ENCODE data around the gene MROH9.

Gene MROH9

GRCh38 chr1:171052977-171053376 lies 117.6 kb downstream of the MROH9 start:
- H3K4me3 ChIP-seq (ENCODE audit: insufficient read depth in 1 of 2, low read depth in 1 of 2, low read length in 2 of 2), result no peak overlapping the region

DNA sequence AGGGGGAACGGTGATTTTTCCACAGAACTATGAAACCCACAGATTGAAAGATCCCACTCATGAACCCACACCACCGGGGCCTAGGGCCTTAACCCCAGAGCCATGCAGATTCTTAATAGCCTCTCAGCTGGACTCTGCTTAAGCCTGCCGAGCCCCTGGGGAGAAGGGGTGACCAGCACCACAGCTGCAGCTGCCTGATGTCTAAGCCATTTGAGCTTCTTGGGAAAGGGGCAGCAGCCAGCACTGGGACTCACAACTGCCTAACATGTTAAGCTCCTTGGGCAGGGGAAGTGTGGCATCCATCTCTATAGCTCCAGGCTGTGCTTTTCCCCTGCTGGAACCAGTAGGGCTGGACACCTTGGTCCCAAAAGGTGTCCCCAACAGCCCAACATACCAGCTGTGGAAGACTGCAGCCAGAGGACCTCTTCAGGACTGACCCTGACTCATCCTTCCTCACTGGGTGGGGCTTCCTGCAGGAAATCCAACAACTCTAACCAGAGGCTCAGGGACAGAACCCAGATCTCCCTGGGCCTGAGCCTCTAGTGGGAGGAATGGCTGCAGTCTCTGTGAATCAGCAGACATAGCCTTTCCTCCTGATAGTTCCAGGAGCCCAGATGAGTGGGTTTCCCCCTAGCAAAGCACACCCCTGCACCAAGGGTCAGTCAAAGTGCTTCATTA lies 120.8 kb downstream of the MROH9 start:
- 84% methylated on average over 3 of the region's 3 CpGs for WGBS
- no peaks in the 10 kb centered on the region for H3K4me1 ChIP-seq (ENCODE audit: control insufficient read depth, insufficient read depth, low read depth, low read length)

More at GRCh38 chr1:171052977-171053376, 117.6 kb downstream of the MROH9 start:
- Histone ChIP-seq H2BK120ac (ENCODE audit: low read depth, low read length) (no peak overlapping the region), H4K8ac (ENCODE audit: low read length) (no peak overlapping the region), H3K27ac (ENCODE audit: low read length, poor library complexity, severe bottlenecking) (no peak overlapping the region), H3K36me3 (ENCODE audit: control insufficient read depth in 1 of 2, insufficient read depth in 2 of 2, low read depth in 1 of 2, low read length in 2 of 2) (no peaks in the 10 kb centered on the region), H3K79me1 (replicated peaks; ENCODE audit: low read length, poor library complexity, severe bottlenecking) (no peaks in the 10 kb centered on the region), H2BK12ac (ENCODE audit: low read length in 2 of 2) (no peak overlapping the region), H3K4ac (ENCODE audit: low read depth in 1 of 2, low read length in 2 of 2) (no peak overlapping the region), H4K91ac (ENCODE audit: low read length) (no peak overlapping the region), H3K23ac (ENCODE audit: low read length in 2 of 2) (no peak overlapping the region), H3K9ac (ENCODE audit: low read length) (no peak overlapping the region), H2BK5ac (ENCODE audit: low read depth, low read length, poor library complexity, severe bottlenecking) (no peak overlapping the region), H3K4me1 (ENCODE audit: control insufficient read depth, insufficient read depth, low read depth, low read length) (no peaks in the 10 kb centered on the region), H3K9me3 (ENCODE audit: control insufficient read depth, low read length) (peaks cover 2% of the 10 kb centered on the region), H3K18ac (ENCODE audit: low read depth in 1 of 2, low read length in 2 of 2) (no peak overlapping the region), H2AFZ (ENCODE audit: low read depth, low read length) (no peak overlapping the region), H2AK5ac (ENCODE audit: low read length, severe bottlenecking) (no peak overlapping the region), H3K4me2 (ENCODE audit: low read length, poor library complexity, severe bottlenecking) (no peak overlapping the region), H3K14ac (ENCODE audit: low read length in 2 of 2) (no peak overlapping the region), H3K27me3 (ENCODE audit: control insufficient read depth in 1 of 2, insufficient read depth in 1 of 2, low read length in 2 of 2) (no peaks in the 10 kb centered on the region), H2BK15ac (ENCODE audit: low read depth, poor library complexity, severe bottlenecking) (no peak overlapping the region)
- DNase-seq, result no peak
- 90% methylated on average over 2 of the region's 2 CpGs for WGBS

GRCh38 chr1:171061425-171062143 lies 126.2 kb downstream of the MROH9 start:
- Histone ChIP-seq H3K4me3 (ENCODE audit: insufficient read depth in 1 of 2, low read depth in 1 of 2, low read length in 2 of 2) (no peak overlapping the region), H3K27me3 (ENCODE audit: control insufficient read depth in 1 of 2, insufficient read depth in 1 of 2, low read length in 2 of 2) (no peaks in the 10 kb centered on the region), H3K18ac (ENCODE audit: low read depth in 1 of 2, low read length in 2 of 2) (no peak overlapping the region), H4K91ac (ENCODE audit: low read length) (no peak overlapping the region), H4K8ac (ENCODE audit: low read length) (no peak overlapping the region), H3K4ac (ENCODE audit: low read depth in 1 of 2, low read length in 2 of 2) (no peak overlapping the region), H3K27ac (ENCODE audit: low read length, poor library complexity, severe bottlenecking) (no peak overlapping the region), H2AFZ (ENCODE audit: low read depth, low read length) (no peak overlapping the region), H2BK5ac (ENCODE audit: low read depth, low read length, poor library complexity, severe bottlenecking) (no peak overlapping the region), H2BK15ac (ENCODE audit: low read depth, poor library complexity, severe bottlenecking) (no peak overlapping the region), H3K36me3 (ENCODE audit: control insufficient read depth in 1 of 2, insufficient read depth in 2 of 2, low read depth in 1 of 2, low read length in 2 of 2) (no peaks in the 10 kb centered on the region), H2BK120ac (ENCODE audit: low read depth, low read length) (no peak overlapping the region), H3K4me1 (ENCODE audit: control insufficient read depth, insufficient read depth, low read depth, low read length) (no peaks in the 10 kb centered on the region), H3K23ac (ENCODE audit: low read length in 2 of 2) (no peak overlapping the region), H3K79me1 (replicated peaks; ENCODE audit: low read length, poor library complexity, severe bottlenecking) (no peaks in the 10 kb centered on the region), H3K9me3 (ENCODE audit: control insufficient read depth, low read length) (no peaks in the 10 kb centered on the region), H2AK5ac (ENCODE audit: low read length, severe bottlenecking) (no peak overlapping the region), H3K9ac (ENCODE audit: low read length) (no peak overlapping the region), H3K4me2 (ENCODE audit: low read length, poor library complexity, severe bottlenecking) (no peak overlapping the region), H2BK12ac (ENCODE audit: low read length in 2 of 2) (no peak overlapping the region), H3K14ac (ENCODE audit: low read length in 2 of 2) (no peak overlapping the region)
- peak; percentile 24 for DNase-seq
- no CpG with 5 or more reads among the region's 2 CpGs for WGBS

More for the DNA sequence above, 120.8 kb downstream of the MROH9 start:
- H2BK15ac ChIP-seq (ENCODE audit: low read depth, poor library complexity, severe bottlenecking), result no peak overlapping the region
- no peak overlapping the region for H3K9ac ChIP-seq (ENCODE audit: low read length)
- H3K23ac ChIP-seq (ENCODE audit: low read length in 2 of 2), result no peak overlapping the region
- H4K91ac ChIP-seq (ENCODE audit: low read length), result no peak overlapping the region
- no peak overlapping the region for H2BK120ac ChIP-seq (ENCODE audit: low read depth, low read length)
- H3K4ac ChIP-seq (ENCODE audit: low read depth in 1 of 2, low read length in 2 of 2), result no peak overlapping the region
- H3K9me3 ChIP-seq (ENCODE audit: control insufficient read depth, low read length), result no peaks in the 10 kb centered on the region
- H2BK5ac ChIP-seq (ENCODE audit: low read depth, low read length, poor library complexity, severe bottlenecking), result no peak overlapping the region
- H2BK12ac ChIP-seq (ENCODE audit: low read length in 2 of 2), result no peak overlapping the region
- no peak overlapping the region for H3K14ac ChIP-seq (ENCODE audit: low read length in 2 of 2)
- no peaks in the 10 kb centered on the region for H3K36me3 ChIP-seq (ENCODE audit: control insufficient read depth in 1 of 2, insufficient read depth in 2 of 2, low read depth in 1 of 2, low read length in 2 of 2)
- no peak overlapping the region for H2AK5ac ChIP-seq (ENCODE audit: low read length, severe bottlenecking)
- no peak overlapping the region for H2AFZ ChIP-seq (ENCODE audit: low read depth, low read length)
- no peak overlapping the region for H4K8ac ChIP-seq (ENCODE audit: low read length)
- no peak overlapping the region for H3K4me2 ChIP-seq (ENCODE audit: low read length, poor library complexity, severe bottlenecking)
- no peak overlapping the region for H3K27ac ChIP-seq (ENCODE audit: low read length, poor library complexity, severe bottlenecking)
- no peak overlapping the region for H3K18ac ChIP-seq (ENCODE audit: low read depth in 1 of 2, low read length in 2 of 2)
- H3K27me3 ChIP-seq (ENCODE audit: control insufficient read depth in 1 of 2, insufficient read depth in 1 of 2, low read length in 2 of 2), result no peaks in the 10 kb centered on the region
- H3K4me3 ChIP-seq (ENCODE audit: insufficient read depth in 1 of 2, low read depth in 1 of 2, low read length in 2 of 2), result no peak overlapping the region
- DNase-seq, result no peak
- no peaks in the 10 kb centered on the region for H3K79me1 ChIP-seq (replicated peaks; ENCODE audit: low read length, poor library complexity, severe bottlenecking)

DNA sequence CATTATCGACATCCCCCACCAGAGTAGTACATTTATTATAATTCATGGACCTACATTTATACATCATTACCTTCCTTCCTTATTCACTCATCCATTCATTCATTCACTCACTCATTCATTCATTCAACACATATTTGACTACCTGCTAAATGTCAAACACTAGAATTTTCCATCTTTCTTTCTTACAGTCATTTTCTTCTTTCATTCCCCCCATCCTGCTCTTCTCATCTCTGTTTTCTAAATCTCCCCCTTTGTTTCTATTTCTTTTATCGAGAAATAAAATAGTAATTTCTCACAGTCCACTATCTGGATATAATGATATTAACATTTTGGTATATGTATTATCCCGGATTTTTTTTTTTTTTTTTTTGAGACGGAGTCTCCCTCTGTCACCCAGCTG lies 127.6 kb downstream of the MROH9 start:
- Histone ChIP-seq H3K4me3 (ENCODE audit: insufficient read depth in 1 of 2, low read depth in 1 of 2, low read length in 2 of 2) (no peak overlapping the region), H3K4ac (ENCODE audit: low read depth in 1 of 2, low read length in 2 of 2) (no peak overlapping the region), H3K4me2 (ENCODE audit: low read length, poor library complexity, severe bottlenecking) (no peak overlapping the region), H3K9me3 (ENCODE audit: control insufficient read depth, low read length) (no peaks in the 10 kb centered on the region), H2BK120ac (ENCODE audit: low read depth, low read length) (no peak overlapping the region), H3K27me3 (ENCODE audit: control insufficient read depth in 1 of 2, insufficient read depth in 1 of 2, low read length in 2 of 2) (no peaks in the 10 kb centered on the region), H3K23ac (ENCODE audit: low read length in 2 of 2) (no peak overlapping the region), H3K4me1 (ENCODE audit: control insufficient read depth, insufficient read depth, low read depth, low read length) (no peaks in the 10 kb centered on the region), H3K9ac (ENCODE audit: low read length) (no peak overlapping the region), H2BK12ac (ENCODE audit: low read length in 2 of 2) (no peak overlapping the region), H3K18ac (ENCODE audit: low read depth in 1 of 2, low read length in 2 of 2) (no peak overlapping the region), H3K79me1 (replicated peaks; ENCODE audit: low read length, poor library complexity, severe bottlenecking) (no peaks in the 10 kb centered on the region), H2BK5ac (ENCODE audit: low read depth, low read length, poor library complexity, severe bottlenecking) (no peak overlapping the region), H3K36me3 (ENCODE audit: control insufficient read depth in 1 of 2, insufficient read depth in 2 of 2, low read depth in 1 of 2, low read length in 2 of 2) (no peaks in the 10 kb centered on the region), H2AK5ac (ENCODE audit: low read length, severe bottlenecking) (no peak overlapping the region), H4K91ac (ENCODE audit: low read length) (no peak overlapping the region), H2BK15ac (ENCODE audit: low read depth, poor library complexity, severe bottlenecking) (no peak overlapping the region), H3K14ac (ENCODE audit: low read length in 2 of 2) (no peak overlapping the region), H2AFZ (ENCODE audit: low read depth, low read length) (no peak overlapping the region), H3K27ac (ENCODE audit: low read length, poor library complexity, severe bottlenecking) (no peak overlapping the region), H4K8ac (ENCODE audit: low read length) (no peak overlapping the region)
- DNase-seq, result no peak
- WGBS, result 88% methylated on average over 2 of the region's 4 CpGs
